GM21381 (cell line): ENCODE results near the gene NKD1.

Experiments used
- ATAC-seq: cut with Tn5 transposase; IDR thresholded peaks from one replicate; pipeline ENCODE4 v1.9.1; 2021; ENCODE audit warnings: mild to moderate bottlenecking, moderate library complexity; ENCODE audit not compliant: unreplicated experiment

Gene NKD1

DNA sequence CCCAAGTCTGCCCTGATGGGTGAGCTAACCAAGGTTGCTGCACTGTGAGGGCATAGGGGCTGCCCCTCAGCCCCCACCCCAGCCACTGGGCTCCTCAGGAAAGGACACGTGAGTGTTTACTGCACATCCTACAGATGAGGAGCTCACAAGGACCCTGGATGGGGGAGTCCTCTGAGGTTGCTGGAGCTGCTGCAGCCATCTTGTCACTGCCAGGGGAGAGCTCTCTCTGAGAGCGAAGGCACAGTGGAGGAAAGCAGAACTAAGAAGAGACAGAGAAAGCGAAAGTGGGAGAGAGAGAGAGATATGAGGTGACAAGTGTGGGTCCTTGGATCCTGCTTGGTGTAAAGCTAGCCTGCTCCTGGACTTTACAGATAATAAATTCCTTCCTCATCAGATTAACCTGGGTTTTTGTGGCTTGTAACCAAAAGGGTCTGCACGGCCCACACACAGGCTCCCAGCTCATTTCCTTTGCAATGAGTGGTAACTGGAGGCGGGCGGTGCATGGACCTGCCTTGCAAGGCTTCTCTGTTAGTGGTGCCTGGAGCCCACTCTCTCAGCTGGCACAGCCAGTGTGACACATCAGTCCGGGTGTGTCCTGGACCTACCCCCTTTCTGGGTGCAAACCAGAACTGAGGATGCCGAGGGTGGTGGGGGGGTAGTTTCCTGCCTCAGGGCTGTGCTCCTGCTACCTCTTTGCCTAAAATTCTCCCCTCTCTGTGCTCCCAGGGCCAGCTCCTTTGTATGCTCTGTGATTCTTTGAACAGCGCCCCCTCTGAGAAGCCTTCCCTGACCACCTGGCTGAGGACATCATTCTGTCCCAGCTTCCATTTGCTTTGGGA lies 118.7 kb downstream of the NKD1 start:
- peak; percentile 92 for ATAC-seq

DNA sequence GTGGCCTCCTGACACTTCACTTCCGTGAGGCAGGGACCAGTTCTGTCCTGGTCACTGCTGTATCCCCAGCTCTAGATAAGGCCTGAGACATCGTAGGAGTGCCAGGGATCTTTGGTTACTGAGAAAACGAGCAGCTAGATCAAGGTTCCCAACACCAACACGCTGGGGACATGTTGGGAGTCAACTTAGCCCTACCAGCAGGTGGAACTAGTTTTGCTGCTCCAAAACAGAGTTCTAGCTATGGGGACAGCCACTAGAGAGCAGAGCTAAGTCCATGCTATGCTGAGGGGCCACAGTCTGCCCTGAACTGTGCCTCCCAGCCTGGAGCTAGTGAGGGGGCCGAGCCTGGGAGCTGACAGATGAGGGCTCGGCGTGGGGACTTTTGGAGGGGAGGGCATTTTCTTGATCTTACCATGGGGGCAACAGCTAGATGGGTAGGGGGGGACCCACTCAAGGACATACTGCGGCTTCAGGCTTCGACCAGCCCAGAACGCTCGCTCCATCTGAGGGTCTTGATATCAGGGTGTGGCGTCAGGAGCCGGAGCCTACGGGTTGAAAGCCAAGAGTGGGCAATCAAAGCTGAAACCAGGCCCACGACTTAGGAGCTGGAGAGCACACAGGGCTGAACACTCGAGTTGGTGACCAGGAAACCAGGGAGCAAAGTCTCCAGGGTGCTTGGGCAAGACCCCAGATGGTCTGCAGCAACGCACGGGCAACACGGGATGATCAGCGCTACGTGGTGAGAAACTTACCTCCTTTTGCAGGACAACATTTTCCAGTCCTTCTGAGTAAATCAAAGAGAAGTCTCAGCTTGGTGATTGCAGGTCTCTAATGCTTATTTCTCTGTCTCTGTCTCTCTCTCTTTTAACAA lies 119.5 kb downstream of the NKD1 start:
- no peak for ATAC-seq

DNA sequence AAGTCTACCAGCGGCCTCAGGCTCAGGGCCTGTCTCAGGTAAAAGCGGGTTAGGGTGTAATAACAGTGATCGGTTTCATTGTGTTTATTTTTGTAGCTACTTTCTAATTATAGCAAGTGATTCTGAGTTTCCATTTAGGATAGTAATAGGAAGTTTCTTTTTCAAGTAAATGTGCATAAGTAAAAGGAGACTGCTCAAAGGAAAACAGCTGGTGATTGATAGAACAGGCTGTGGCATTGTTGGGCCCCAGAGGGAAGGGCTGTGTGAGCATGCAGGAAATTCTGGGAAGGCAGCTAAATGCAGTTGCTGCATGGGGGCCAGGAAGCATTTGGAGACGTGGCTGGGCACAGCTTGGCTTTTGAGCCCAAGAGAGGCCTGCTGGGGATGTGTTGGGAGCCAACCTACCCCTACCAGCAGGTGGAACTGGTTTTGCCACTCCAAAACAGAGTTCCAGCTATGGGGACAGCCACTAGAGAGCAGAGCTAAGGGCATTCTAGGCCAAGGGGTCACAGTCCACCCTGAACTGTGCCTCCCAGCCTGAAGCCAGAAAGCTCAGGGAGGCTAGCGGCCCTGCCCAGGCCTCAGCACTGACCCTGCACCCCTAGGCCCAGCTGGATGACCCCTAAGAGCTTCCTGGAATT lies 120.3 kb downstream of the NKD1 start:
- no peak for ATAC-seq

DNA sequence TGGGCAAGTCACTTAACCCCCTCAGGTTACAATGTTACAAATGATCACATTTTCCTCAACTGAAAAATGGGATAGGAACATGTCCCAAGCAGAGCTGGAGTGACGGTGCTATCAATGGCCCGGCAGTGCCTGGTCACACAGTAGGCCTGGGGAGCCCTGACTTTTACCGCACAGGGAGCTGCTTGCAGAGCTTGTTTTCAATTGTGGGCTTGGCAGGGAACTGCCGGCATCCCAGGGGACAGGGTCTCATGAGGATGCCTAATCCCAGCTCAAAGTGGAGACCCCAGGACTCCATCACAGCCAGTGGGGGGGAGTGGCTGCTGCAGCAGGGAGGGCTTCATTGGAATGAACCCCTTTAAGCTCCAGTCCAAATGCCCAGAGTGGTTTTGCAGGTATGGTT lies 121.5 kb downstream of the NKD1 start:
- no peak for ATAC-seq

DNA sequence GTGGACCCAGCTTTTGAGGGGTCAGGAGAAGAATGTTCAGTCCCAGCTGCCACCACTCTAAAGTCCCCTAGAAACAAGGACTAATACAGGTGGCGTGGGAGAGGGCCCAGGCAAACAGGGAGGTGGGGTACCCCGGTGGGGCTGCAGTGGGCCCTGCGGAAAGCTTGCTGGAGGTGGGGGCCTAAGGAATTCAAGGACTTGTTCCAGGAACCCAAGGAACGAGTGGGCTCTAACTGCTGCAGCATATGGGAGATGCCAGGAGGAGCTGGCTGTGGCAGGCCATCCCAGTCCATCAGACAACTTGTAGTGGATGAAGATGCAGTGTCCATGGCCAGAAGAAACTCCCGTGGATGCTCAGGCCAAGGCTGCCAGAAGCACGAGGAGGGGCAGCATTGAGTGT lies 122.3 kb downstream of the NKD1 start:
- ATAC-seq, result no peak

DNA sequence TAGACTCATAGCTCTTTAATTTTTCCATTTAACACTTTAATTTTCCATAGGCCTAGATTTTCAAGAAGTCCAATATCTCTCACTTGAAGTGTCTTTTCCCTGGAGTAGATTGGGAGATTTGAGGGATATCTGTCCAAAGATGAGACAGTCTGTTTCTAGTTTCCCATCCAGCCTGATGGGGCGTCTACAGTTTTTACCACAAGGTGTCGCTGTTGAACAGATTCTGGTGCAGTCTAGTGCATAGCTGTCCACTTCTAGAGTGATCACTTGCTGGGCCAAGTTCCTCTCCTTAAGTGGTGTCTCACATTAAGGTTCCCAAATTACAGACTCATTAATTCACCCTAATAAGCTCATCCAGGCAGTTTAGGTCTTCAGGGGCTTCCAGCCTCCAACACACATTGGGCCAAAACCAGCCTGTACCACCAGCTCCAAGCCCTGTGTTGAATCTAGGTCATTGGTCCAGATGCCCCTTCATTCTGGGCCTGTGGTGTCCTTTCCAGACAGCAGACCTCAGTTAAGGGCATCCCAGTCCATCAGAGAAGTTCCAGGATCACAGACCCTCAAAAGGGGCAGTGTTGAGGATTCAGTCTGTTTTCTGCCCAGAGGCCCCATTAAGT lies 123.6 kb downstream of the NKD1 start:
- ATAC-seq, result no peak

DNA sequence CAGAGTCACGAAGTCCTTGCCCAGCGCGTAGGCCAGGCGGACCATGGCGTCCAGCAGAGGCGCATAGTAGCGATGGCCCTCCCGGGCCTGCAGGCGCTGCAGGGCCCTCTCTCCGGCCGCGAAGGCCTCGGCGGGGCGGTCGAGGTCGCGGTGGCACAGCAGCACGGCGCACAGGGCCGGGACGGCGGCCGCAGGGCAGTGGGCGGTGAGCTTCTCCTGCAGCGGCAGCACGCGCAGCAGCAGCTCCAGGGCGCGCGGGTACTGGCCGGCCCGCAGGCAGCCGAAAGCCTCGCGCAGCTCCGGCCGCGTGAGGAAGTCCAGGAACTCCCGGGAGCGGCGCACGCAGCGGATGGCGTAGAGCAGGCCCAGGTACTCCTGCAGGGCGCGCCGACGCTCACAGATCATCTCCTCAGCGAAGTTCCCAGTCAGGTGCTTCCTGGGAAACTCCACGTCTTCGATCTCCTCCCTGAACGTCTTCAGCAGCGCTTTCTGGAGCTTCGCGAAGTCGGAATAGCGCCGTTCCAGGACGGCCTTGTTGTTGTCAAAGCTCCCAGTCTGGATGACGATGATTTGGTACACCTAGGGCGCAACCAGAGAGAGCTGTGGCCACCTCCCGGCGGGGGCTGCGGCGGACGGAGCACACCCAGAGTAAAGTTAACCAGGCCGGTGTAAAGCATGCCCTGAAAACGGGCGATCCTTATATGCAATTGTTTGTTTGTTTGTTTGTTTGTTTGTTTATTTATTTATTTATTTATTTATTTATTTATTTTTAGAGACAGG lies 125.5 kb downstream of the NKD1 start:
- ATAC-seq, result no peak

DNA sequence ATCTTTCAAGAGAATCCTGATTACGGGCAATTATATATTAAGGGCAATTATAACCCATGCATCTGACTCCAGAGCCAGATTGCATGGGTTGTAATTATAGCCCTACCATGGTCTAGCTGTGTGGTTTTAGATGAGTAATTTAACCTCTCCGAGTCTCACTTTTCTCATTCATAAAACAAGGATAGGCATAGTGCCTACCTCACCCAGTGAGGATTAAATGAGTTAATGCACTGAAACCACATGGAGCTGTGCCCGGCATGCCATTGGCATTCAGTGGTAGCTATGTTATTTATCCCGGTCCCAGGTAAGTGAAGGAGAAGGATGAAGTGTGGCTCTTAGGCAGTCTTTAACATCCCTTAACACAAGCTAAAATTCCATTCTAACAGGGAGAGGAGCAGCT lies 126.6 kb downstream of the NKD1 start:
- no peak for ATAC-seq

DNA sequence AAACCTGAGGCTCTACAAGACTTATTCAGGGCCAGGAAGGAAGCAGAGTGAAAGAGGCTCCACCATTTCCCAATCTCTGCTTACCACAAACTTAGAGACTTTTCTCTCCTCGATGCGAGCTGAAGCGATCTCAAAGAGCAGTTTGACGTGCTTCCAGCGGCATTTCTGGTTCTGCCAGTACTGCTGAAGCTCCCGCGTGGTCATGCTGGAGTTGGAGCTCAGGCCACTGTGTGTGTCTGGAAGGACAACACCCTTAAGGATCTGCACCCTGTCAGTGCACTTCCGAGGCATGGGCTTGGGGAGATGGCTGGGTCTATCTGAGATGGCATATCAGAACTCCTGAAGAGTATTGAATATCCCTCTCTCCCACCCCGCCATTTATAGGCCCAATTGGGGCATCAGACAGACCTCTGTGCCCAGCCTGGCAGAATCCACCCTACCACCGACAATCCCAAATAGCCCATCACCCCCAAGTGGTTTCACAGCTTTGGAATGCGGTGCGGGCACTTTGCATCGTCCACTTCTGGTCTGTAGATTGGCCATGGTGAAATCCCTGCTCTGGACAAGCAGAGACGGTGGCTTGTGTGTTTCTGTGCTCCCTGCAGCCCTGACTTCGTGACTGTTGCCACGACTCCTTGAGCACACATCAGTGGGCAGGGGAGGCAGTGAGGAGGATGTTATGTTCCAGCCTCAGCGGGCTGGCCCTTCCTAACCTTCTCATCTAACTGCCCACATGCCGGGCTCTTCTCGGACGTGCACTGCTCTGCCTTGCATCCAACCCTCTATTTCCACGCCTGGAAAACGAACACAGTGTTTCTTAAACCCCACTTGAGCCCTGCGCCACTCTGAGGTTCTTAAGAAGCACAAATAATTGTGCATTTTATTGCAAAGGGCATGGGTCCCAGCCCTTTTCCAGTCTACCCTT lies 127.8 kb downstream of the NKD1 start:
- no peak for ATAC-seq

DNA sequence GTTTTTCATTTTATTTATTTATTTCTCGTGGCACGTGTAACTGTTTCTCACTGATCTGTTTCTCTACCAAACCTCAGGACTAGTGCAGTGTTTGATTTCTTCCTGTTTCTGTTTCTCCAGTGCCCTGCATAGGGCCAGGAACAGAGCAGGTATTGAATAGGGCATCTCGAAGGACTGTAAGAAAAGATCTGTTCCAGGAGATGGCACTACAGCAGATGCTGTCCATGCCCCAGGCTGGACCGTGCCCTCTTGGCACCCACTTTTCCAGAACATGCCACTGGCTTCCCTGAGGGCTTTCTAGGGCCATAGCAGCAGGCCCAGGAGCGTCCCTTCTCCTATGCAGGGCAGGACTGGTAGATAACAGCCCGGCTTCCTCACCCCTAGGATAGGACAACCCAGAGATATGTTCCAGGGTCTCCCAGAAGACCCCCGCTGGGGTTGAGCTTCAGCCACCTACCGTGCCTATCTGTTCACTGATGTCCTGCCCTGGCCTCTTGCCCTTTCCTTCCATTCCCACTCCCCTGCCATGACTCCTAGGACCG lies 128.6 kb downstream of the NKD1 start:
- no peak for ATAC-seq

DNA sequence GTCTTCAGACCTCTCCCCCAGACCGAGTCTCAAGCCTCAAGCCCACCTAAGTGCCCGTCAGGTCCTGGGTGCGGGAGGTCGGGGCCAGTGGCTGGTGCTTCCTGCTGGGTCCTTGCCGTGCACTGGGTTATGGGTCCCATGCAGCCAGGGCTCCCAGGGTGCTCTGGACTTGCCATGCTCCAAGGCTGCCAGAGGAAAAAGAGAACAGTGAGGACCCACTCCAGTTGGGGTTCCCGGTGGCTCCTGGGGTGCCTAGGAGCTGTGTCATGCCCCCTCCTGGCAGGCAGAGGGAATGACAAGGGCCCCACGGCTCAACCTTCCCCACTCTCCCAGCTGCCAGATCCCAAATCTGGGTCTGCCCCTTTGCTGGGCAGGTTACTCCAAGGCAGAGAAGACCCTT lies 129.2 kb downstream of the NKD1 start:
- no peak for ATAC-seq

DNA sequence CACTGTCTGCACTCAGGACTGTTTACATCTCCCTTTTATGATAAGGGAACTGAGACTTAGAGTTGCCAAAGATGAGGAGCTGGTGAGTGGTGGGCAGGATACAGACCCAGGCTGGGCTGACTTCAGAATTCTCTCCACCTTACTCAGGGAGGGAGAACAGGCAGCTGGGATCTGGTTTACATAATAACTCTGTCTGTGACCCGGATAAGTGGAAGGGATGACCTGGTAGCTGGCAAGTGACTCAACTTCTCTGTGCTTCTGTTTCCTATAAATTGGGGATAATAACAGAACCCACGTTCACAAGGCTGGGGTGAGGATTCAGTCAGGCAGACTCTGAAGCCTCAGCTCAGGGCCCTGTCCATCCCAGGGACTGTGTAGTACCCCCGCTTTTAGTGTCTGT lies 130.3 kb downstream of the NKD1 start:
- ATAC-seq, result no peak

DNA sequence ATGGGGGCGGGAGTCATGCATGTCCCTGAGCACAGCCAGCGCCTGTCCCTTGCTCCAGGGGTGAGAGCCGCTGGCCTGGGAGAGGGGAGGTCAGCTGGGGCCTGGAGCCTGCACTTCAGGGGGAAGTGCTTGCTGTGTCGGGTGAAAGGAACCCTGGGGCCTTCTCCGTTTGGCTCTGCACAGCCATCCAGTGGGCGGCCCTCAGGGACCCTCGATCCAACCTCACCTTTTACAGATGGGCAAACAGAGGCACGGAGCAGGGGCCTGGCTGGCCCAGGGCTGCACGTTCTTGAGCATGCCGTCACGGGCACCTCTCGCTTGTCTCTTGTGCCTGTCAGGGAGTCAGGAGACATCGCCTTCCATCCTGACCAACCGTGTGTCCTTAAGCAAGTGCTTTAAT lies 131.1 kb downstream of the NKD1 start:
- no peak for ATAC-seq

DNA sequence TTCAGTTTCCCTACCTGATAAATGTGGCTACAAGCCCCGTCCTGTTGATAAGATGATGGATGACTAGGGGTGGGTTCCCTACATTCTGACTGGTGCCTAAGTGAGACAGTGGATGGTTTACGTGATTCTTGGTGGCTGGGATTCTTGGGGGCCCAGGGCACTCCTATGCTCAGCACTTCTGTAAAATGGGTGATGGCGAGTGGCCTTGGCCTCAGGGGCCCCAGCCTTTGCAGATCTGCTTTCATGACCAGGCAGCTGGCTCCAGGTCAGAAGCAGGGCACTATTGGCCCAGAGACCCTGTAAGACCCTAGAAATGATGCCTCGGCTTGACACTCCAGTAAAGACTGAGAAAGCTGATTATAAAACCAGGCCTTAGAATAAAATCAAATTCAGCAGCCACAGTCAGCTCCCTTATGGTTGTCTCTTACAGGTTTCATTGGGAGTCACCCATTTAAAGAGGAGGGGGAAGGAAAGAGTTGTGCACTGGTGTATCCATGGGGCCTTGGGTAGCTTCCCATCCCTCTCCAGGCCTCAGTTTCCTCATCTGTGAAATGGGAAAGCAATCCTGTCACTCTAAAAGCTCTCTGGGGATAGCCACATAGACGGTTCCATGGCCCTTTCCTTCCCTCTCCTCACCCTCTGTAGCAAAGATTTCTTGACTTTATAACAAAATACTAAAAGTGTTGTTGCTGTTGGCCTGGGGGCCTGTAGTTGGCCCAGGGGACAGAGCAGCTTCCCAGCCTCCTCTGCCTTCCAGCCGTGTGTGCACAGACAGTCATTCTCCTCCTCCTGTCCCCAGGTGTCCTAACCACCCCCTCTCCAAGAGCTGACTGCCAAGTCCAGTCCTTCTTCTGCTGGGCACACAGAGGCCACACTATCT lies 131.7 kb downstream of the NKD1 start:
- ATAC-seq, result no peak

DNA sequence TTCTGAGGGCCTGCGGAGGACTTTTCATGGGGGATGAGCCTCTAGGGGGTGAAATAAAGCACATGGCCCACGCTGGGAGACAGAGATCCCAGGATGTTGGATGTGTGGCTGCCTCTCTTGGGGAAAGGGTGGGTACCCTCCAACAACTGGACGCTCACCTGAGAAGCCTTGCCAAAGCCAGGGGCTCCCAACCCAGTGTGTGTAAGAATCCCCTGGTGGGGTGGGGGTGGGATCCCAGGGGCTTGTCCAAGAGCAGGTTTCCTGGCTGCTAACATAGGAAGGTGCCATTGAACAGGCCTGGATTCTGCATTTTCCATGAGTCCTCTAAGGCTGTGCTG lies 132.3 kb downstream of the NKD1 start:
- ATAC-seq, result no peak

DNA sequence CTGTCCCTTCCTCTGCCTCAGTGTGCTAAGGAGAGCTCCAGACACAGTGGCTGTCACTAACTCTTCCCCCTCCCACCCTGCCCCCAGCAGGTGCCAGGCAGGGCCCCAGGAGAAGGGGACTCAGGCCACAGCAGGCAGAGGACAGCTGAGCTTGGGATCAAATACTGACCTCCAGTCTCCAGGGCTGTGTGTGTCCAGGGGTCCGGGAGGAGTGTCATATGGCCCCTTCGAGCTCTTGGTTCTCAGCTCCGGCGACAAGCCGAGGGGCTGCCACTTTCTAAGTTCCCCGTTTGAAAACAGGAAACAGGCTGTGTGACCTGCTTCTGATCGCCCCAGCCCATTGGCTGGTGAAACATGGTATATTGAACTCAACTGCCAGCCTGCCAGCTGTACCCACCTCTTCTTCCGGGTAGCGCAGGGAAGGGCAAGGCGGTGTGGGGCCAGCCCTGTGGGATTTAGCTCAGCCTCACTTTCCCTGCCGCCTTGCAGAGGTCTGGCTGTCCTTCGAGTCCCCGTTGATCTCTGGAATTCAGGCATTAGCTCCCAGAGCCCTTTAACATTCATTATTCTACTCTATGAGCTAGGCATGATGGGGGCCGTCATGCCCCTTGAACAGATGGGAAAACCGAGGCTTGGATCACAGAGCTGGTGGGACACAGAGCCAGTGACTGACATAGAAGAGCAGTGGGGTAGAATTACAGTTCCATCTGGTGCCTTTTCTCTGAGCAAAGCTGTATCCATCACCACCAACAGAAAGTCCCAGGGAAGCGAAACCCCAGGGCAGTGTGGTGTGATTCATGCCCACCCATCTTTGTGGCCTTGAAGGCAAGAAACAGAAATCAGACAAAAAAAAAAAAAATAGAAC lies 133.1 kb downstream of the NKD1 start, which contains the start of gene SNX20:
TSS of gene SNX20 (minus strand) at position 292 of the 865 bp plus-strand sequence. CDS start 3,786 bp downstream, outside the sequence.
- peak; percentile 44 for ATAC-seq
